AG10803 (cell line): ENCODE measurements around the gene CCDC93.

Source experiments
- DNase-seq: peaks from one replicate; pipeline ENCODE4 v3.0.0; 2010; ENCODE audit warnings: low read depth
- H3K4me3 ChIP-seq: 2 replicates; pipeline ENCODE4 v1.5.1; 2011; ENCODE audit warnings: mild to moderate bottlenecking, low read length, control low read depth
- CTCF ChIP-seq: conservative IDR thresholded peaks from 2 replicates; pipeline ENCODE4 v1.5.1; 2011; ENCODE audit warnings: mild to moderate bottlenecking, low read length, control low read depth, inconsistent platforms

CCDC93 gene

GRCh38 chr2:117989854-117990438, 23.9 kb downstream of the CCDC93 start:
- no peak for TF ChIP-seq CTCF
- no peak for DNase-seq
- no peak overlapping the region for H3K4me3 ChIP-seq

GRCh38 chr2:117987121-117987520, 26.7 kb downstream of the CCDC93 start:
- no peak for DNase-seq
- TF ChIP-seq CTCF, result no peak

GRCh38 chr2:117985092-117985491, 28.8 kb downstream of the CCDC93 start:
- H3K4me3 ChIP-seq, result no peak overlapping the region
- peak; percentile 18 for DNase-seq
- TF ChIP-seq CTCF, result peak; percentile 24; the same call in 1 of the 2 replicates

More at GRCh38 chr2:117987121-117987520, 26.7 kb downstream of the CCDC93 start:
- no peak overlapping the region for H3K4me3 ChIP-seq

- no peak overlapping the region for H3K4me3 ChIP-seq
- no peak for TF ChIP-seq CTCF
- no peak for DNase-seq
Measured at GRCh38 chr2:117984208-117984607, 29.7 kb downstream of the CCDC93 start.

GRCh38 chr2:117983040-117983439, 30.8 kb downstream of the CCDC93 start:
- DNase-seq, result peak; percentile 42
- TF ChIP-seq CTCF, result no peak
- H3K4me3 ChIP-seq, result no peak overlapping the region

GRCh38 chr2:117982376-117983033, 31.4 kb downstream of the CCDC93 start:
- no peak overlapping the region for H3K4me3 ChIP-seq
- no peak for DNase-seq
- no peak for TF ChIP-seq CTCF

- no peak for TF ChIP-seq CTCF
- no peak for DNase-seq
- H3K4me3 ChIP-seq, result no peak overlapping the region
Measured at GRCh38 chr2:117981810-117982209, 32.1 kb downstream of the CCDC93 start.
